NCI-H526 (cell line): ENCODE measurements around the gene C17orf107.

Experiments
- DNase-seq, 2 experiments: peaks; one replicate each; lab custom pipeline; 2025; lab: John Stamatoyannopoulos, UW

C17orf107 gene

GRCh38 chr17:4948166-4948930, 49.0 kb downstream of the C17orf107 start, which contains the start of gene PFN1:
Gene PFN1, minus strand, starts transcription at chr17:4948530. Its CDS starts 136 bp downstream, at chr17:4948394.
- peak; percentile 48 to 87 for DNase-seq

DNA sequence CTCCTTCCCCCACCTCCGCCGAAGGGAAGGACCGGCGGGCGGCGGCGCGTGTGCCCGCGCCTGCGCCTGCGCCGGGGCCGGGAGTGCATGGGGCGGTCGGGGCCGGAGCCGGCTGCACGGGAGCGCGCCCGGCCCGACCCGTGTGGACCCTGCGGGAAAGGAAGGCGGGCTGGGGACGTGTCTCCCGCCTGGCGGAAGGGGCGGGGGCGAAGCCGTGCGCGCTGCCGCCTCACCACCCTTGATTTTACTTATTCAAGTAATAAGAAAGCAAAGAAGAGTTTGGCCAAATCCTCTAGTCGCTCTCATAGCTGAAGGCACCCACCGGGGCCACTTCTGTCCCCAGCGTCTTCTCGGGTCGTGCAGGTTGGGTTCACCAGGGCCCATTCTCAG, 49.6 kb downstream of the C17orf107 start:
- peak in 1 of 2 experiments; percentile 88 for DNase-seq

DNA sequence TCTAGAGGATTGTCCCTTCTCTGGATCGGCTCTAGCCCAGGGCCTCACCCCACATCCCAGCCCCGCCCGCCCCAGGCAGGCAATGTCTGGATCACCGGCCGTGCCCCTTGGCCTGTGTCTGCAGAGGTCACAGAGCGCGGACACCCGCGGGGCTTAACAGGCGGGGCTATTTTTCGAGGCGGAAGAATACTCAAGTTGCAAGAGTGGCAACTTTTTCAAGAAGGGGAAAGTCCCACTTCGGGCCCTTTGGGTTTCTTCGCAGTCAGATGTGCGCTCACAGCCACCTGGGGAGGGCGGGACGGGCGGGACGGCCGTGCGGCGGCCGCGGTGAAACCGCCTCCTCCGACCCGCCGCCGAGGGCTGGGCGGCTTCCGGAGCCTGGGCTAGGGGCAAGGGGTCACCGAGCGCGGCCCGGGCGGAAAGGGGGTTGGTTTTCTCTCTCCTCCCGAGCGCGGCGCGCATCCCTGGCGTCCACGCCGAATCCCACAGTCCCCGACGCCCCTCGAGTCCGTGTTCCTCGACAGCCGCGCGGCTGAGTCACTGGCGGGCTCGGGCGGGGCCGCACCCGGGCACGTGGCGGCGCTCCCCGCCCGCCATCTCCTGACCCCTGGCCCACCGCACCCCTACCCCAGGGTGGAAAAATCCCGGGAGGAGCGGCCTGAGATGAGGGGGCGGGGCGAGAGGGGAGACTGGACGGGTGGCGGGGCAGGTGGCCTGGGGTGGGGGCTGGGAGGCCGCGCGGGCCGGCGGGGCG, 50.2 kb downstream of the C17orf107 start:
- DNase-seq = peak in 1 of 2 experiments; percentile 71

- DNase-seq = peak in 1 of 2 experiments; percentile 55
Measured at GRCh38 chr17:4950075-4950745, 50.9 kb downstream of the C17orf107 start.

DNA sequence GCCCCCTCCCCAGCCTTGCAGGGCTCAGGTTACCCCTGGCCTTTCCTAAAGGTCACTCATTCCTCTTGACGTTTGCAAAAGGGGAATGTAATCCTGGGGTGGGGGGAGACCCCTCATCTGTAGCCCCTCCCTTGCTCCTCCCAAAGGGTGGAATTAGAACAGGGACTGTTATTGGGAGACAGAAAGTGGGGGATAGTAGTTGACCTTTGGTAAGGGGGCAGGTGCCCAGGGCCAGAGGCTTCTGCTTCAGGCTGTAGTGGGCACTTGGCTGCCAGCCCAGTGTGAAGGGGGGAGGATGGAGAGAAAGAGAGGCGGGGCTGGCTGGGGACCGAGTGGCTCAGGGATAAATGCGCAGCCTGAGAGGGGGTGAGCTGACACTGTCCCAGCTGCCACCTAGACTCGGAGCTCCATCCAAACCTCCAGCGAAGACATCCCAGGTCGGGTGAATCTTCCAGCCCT, 51.4 kb downstream of the C17orf107 start, which contains the start of gene ENO3:
TSS of gene ENO3 (plus strand) at position 374 of the 459 bp plus-strand sequence. CDS start 711 bp downstream, outside the sequence.
- peak in 1 of 2 experiments; percentile 35 for DNase-seq

DNA sequence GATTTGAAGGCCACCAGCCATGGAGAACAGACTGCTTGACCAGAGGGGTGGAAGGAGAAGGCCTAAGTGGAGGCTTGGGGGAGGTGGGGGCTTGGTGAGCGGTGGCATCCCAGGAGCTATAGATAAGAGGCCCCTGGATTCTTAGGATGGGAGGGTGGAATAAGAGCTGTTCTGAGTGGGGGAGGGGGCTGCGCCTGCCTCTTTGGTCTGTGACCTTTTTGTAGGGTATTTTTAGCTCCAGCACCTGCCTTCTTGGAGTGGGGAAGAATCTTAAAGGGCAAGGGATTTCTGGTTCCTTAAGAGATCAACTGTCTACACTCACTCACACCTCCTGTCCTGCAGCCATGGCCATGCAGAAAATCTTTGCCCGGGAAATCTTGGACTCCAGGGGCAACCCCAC, 52.1 kb downstream of the C17orf107 start:
- no peak for DNase-seq
